ENCODE data around the gene TFDP2.

TFDP2 gene

GRCh38 chr3:142077859-142078500, 71.4 kb downstream of the TFDP2 start:
- TF ChIP-seq TAF1 (IDR thresholded peaks at IDR 0.05; ENCODE audit: low read depth) (no peak), EP300 (IDR thresholded peaks at IDR 0.05; ENCODE audit: borderline replicate concordance) (no peak), ZBTB7A (IDR thresholded peaks at IDR 0.05; ENCODE audit: low read depth) (no peak), TEAD4 (IDR thresholded peaks at IDR 0.05) (no peak), EGR1 (IDR thresholded peaks at IDR 0.05) (no peak), TCF12 (IDR thresholded peaks at IDR 0.05; ENCODE audit: low read depth) (no peak)
- TF ChIP-seq, protein P1, sequence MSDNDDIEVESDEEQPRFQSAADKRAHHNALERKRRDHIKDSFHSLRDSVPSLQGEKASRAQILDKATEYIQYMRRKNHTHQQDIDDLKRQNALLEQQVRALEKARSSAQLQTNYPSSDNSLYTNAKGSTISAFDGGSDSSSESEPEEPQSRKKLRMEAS (IDR thresholded peaks at IDR 0.05) = no peak

DNA sequence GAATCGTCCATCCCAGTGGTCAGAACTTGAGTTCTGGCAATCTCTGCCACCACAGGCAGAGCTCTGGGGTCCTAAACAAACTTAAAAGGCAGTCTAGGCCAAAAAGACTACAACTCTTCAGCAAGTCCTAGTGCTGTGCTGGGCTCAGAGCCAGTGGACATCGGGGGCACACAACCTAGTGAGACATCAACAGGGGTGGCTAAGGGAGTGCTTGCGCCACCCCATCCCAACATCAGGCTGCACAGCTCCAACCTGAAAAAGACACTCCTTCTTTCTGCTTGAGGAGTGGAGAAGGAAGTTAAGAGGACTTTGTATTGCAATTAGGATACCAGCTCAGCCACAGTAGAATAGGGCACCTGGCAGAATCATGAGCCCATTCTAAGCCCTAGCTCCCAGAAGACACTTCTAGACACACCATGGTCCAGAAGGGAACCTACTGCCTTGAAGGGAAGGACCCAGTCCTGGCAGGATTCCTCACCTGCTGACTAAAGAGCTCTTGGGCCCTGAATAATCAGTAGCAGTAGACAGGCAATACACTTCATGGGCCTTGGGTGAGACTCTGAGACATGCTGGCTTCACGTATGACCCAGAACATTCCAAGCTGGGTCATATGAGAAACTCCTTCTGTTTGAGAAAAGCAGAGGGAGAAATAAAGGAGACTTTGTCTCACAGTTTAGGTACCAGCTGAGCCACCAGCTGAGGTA, 72.0 kb downstream of the TFDP2 start:
- no peak for TF ChIP-seq EGR1 (IDR thresholded peaks at IDR 0.05)
- no peak for TF ChIP-seq NFIC (IDR thresholded peaks at IDR 0.05)
- no peak for TF ChIP-seq ZBTB7A (IDR thresholded peaks at IDR 0.05; ENCODE audit: low read depth)
- TF ChIP-seq, protein P1 (IDR thresholded peaks at IDR 0.05) = no peak
- no peak for TF ChIP-seq RAD21 (IDR thresholded peaks at IDR 0.05; ENCODE audit: low read depth)
- TF ChIP-seq CEBPB (IDR thresholded peaks at IDR 0.05) = no peak
- TF ChIP-seq EP300 (IDR thresholded peaks at IDR 0.05; ENCODE audit: borderline replicate concordance) = no peak
- TF ChIP-seq, protein P2, sequence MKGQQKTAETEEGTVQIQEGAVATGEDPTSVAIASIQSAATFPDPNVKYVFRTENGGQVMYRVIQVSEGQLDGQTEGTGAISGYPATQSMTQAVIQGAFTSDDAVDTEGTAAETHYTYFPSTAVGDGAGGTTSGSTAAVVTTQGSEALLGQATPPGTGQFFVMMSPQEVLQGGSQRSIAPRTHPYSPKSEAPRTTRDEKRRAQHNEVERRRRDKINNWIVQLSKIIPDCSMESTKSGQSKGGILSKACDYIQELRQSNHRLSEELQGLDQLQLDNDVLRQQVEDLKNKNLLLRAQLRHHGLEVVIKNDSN (IDR thresholded peaks at IDR 0.05) = no peak
- no peak for TF ChIP-seq TEAD4 (IDR thresholded peaks at IDR 0.05)
- TF ChIP-seq FOXM1 (IDR thresholded peaks at IDR 0.05; ENCODE audit: borderline replicate concordance, low read depth) = no peak
- TF ChIP-seq TCF12 (IDR thresholded peaks at IDR 0.05; ENCODE audit: low read depth) = no peak
- TF ChIP-seq YY1 (IDR thresholded peaks at IDR 0.05; ENCODE audit: low read depth) = no peak
- no peak for TF ChIP-seq CREB1 (IDR thresholded peaks at IDR 0.05; ENCODE audit: low read depth)
- TF ChIP-seq TAF1 (IDR thresholded peaks at IDR 0.05; ENCODE audit: low read depth) = no peak
- TF ChIP-seq, protein P3, sequence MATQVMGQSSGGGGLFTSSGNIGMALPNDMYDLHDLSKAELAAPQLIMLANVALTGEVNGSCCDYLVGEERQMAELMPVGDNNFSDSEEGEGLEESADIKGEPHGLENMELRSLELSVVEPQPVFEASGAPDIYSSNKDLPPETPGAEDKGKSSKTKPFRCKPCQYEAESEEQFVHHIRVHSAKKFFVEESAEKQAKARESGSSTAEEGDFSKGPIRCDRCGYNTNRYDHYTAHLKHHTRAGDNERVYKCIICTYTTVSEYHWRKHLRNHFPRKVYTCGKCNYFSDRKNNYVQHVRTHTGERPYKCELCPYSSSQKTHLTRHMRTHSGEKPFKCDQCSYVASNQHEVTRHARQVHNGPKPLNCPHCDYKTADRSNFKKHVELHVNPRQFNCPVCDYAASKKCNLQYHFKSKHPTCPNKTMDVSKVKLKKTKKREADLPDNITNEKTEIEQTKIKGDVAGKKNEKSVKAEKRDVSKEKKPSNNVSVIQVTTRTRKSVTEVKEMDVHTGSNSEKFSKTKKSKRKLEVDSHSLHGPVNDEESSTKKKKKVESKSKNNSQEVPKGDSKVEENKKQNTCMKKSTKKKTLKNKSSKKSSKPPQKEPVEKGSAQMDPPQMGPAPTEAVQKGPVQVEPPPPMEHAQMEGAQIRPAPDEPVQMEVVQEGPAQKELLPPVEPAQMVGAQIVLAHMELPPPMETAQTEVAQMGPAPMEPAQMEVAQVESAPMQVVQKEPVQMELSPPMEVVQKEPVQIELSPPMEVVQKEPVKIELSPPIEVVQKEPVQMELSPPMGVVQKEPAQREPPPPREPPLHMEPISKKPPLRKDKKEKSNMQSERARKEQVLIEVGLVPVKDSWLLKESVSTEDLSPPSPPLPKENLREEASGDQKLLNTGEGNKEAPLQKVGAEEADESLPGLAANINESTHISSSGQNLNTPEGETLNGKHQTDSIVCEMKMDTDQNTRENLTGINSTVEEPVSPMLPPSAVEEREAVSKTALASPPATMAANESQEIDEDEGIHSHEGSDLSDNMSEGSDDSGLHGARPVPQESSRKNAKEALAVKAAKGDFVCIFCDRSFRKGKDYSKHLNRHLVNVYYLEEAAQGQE (IDR thresholded peaks at IDR 0.05; ENCODE audit: low read depth) = no peak

GRCh38 chr3:142072816-142073215, 76.5 kb downstream of the TFDP2 start:
- TF ChIP-seq EGR1 (IDR thresholded peaks at IDR 0.05) (no peak), YY1 (IDR thresholded peaks at IDR 0.05; ENCODE audit: low read depth) (no peak), NFIC (IDR thresholded peaks at IDR 0.05) (no peak)

DNA sequence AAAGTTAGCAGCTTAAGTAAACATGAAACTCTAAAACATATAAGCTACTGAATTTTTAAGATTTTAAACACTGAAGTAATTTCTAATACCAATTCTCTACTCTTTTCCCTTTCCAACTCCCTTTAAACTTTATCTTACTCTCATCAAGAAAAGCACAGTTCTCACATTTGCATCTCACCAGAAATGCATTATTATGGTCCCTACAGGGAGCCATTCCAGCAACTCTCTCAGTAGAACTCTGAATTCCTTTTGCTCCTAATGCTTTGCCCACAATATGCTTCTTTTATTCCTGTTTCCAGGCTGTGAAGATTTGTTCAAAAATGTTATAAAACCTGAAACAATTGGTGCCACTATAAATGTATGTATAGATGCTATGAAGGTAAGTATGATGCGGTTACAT, 83.4 kb downstream of the TFDP2 start:
- TF ChIP-seq TAF1 (IDR thresholded peaks at IDR 0.05; ENCODE audit: low read depth) (no peak), EP300 (IDR thresholded peaks at IDR 0.05; ENCODE audit: borderline replicate concordance) (no peak), TCF12 (IDR thresholded peaks at IDR 0.05; ENCODE audit: low read depth) (no peak), TEAD4 (IDR thresholded peaks at IDR 0.05) (no peak), CREB1 (IDR thresholded peaks at IDR 0.05; ENCODE audit: low read depth) (no peak), YY1 (IDR thresholded peaks at IDR 0.05; ENCODE audit: low read depth) (no peak), RAD21 (IDR thresholded peaks at IDR 0.05; ENCODE audit: low read depth) (no peak), CEBPB (IDR thresholded peaks at IDR 0.05) (no peak), NFIC (IDR thresholded peaks at IDR 0.05) (no peak), FOXM1 (IDR thresholded peaks at IDR 0.05; ENCODE audit: borderline replicate concordance, low read depth) (no peak), EGR1 (IDR thresholded peaks at IDR 0.05) (no peak), ZBTB7A (IDR thresholded peaks at IDR 0.05; ENCODE audit: low read depth) (no peak)
- TF ChIP-seq, protein P2 (IDR thresholded peaks at IDR 0.05) = no peak
- TF ChIP-seq, protein P1 (IDR thresholded peaks at IDR 0.05) = no peak
- TF ChIP-seq, protein P3 (IDR thresholded peaks at IDR 0.05; ENCODE audit: low read depth) = no peak

GRCh38 chr3:142065344-142065743, 84.0 kb downstream of the TFDP2 start:
- TF ChIP-seq CEBPB (IDR thresholded peaks at IDR 0.05) = no peak
- TF ChIP-seq, protein P2 (IDR thresholded peaks at IDR 0.05) = no peak
- TF ChIP-seq EGR1 (IDR thresholded peaks at IDR 0.05) = no peak
- no peak for TF ChIP-seq YY1 (IDR thresholded peaks at IDR 0.05; ENCODE audit: low read depth)
